GM12878 (cell line): ENCODE data around the gene SYDE2.
A peak's percentile ranks its signal among the peaks of the same experiment; 100 is the strongest.

Experiments used
- CBX3 ChIP-seq: fragments of 200-600 bp; sonication (generic); IDR thresholded peaks from 2 replicates; pipeline ENCODE4 v1.6.1; 2016; ENCODE audit warnings: low read depth, borderline replicate concordance
- CTCF ChIP-seq, 3 experiments: IDR thresholded peaks in 2 of 3; conservative IDR thresholded peaks in 1 of 3; 2 replicates each; pipeline ENCODE4 v1.5.1; 2011; ENCODE audit warnings: low read depth in 3 of 3, low read length in 3 of 3, mild to moderate bottlenecking in 3 of 3, control low read depth in 2 of 3, moderate library complexity in 2 of 3, inconsistent platforms in 1 of 3, mixed read lengths in 1 of 3; ENCODE audit not compliant: control insufficient read depth in 2 of 3, insufficient read depth in 1 of 3; ENCODE audit errors: extremely low read depth in 1 of 3
- MEF2A ChIP-seq: IDR thresholded peaks from 2 replicates; pipeline ENCODE4 v1.6.1; 2011; ENCODE audit warnings: low read depth, mild to moderate bottlenecking, low read length, moderate library complexity; ENCODE audit not compliant: insufficient read depth
- POLR2A ChIP-seq: IDR thresholded peaks from 2 replicates; pipeline ENCODE4 v1.6.1; 2011; ENCODE audit warnings: low read depth, mild to moderate bottlenecking, low read length
- RCOR1 ChIP-seq: conservative IDR thresholded peaks from 2 replicates; pipeline ENCODE4 v1.6.1; 2012; ENCODE audit warnings: low read depth, low read length, improper control_type of control experiment
- SMC3 ChIP-seq: IDR thresholded peaks from 2 replicates; pipeline ENCODE4 v1.6.1; 2011; ENCODE audit warnings: low read length, improper control_type of control experiment, borderline replicate concordance
- STAT1 ChIP-seq: fragments of 450-650 bp; conservative IDR thresholded peaks from 2 replicates; pipeline ENCODE4 v1.6.1; 2014; ENCODE audit warnings: antibody characterized with exemption, mild to moderate bottlenecking
- ZZZ3 ChIP-seq: IDR thresholded peaks from 2 replicates; pipeline ENCODE4 v1.6.1; 2011; ENCODE audit warnings: low read depth; ENCODE audit not compliant: control insufficient read depth, insufficient read length

GRCh38 chr1:85109475-85109874 is 91.3 kb downstream of the SYDE2 start:
- TF ChIP-seq CTCF (IDR thresholded peaks at IDR 0.05 in 2 of 3, conservative IDR thresholded peaks at IDR 0.05 in 1 of 3; ENCODE audit: control insufficient read depth in 2 of 3, extremely low read depth in 1 of 3, insufficient read depth in 1 of 3, low read depth in 3 of 3, low read length in 3 of 3) (peak; percentile 67 to 80 (median 74)), RCOR1 (no peak), MEF2A (no peak), ZZZ3 (no peak), SMC3 (peak; percentile 83), CBX3 (no peak), STAT1 (no peak), POLR2A (no peak)
